Activated CD4-positive, alpha-beta T cell treated with anti-CD3 and anti-CD28 coated beads, Interleukin-2, amount 50 U/mL, for 24 hours (primary cell): ENCODE measurements around the gene METRN.
A peak's percentile ranks its signal among the peaks of the same experiment; 100 is the strongest.

Experiments
- DNase-seq, 2 donors: peaks; one replicate each; pipeline ENCODE4 v3.0.0-alpha.2; 2020; ENCODE audit warnings: low read depth in 1 of 2, low spot score in 1 of 2

Gene METRN

GRCh38 chr16:722835-723633, 8.1 kb downstream of the METRN start:
- DNase-seq: no peak

DNA sequence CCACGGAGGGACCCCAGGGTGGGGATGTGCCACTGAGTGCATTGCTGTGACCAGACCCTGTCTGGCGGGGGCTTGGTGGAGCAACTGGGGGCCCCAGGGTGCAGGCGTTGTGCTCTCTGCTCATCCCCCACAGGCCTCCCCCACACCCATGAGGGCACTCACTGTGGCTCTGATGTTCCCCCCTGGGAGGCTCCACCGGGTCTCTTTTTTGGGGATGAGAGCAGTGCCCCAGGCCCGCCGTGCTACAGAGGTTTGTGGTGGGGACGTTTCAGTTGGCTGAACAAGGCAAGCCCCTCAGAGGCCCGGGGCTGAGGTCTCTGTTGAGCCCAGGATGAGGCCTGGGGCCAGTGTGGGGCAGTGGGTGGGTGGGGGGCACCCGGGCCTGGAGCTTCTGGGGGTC, 8.8 kb downstream of the METRN start:
- no peak for DNase-seq

GRCh38 chr16:724188-725040, 9.5 kb downstream of the METRN start:
- DNase-seq: no peak

- no peak for DNase-seq
Observed at GRCh38 chr16:725041-725376, 10.1 kb downstream of the METRN start.

GRCh38 chr16:725463-726187, 10.7 kb downstream of the METRN start:
- no peak for DNase-seq

DNA sequence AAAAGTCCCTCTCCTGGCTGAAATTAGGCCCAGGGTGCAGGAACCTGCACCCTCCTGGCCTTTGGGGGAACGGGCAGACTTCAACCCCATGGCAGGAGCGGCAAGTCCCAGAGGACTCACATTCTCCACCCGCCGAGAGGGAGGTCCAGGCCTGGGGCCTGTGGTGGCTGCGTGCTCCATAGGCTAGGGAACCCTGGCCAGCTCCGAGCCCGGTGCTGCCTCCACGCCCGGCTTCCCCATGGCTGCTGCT, 11.2 kb downstream of the METRN start:
- no peak for DNase-seq

DNA sequence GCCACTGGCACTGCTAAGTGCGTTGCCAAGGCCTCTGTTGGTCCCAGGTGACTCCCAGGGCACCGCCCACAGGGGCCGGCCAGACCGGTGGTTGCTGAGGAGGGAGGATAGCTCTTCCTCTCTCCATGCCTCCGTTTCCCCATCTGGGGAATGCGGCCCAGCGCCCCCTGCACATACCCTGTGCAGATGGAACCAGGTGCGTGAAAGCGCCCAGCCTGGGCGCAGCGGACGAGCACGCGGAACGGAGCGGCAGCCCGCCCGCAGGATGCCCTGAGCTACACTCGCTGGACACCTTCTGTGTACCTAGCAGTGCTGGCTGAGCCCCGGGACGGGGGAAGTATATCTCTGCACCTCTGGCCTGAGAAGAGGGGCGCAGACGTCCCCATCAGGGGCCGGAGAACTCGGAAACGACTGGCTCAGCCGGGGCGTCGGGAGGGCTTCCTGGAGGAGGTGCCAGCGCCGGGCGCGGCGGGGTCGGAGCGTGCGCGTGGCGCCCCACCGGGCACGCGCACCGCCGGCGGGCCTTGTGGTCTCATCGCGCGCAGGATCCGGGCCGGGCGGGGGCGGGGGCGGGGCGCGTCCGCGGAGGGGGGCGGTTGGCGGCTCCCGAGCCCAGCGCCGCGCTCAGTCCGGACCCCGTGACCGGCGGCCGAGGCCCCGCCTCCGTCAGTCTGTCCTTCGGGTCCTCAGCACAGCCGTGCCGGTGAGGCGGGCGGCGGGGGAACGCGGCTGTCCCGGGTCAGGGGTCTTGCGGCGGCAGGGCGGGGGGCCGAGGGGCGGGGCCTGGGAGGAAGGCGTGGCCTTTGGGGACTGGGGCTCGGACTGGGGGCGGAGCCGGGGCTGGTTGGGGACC, 11.7 kb downstream of the METRN start, which contains the start of the genes CCDC78 and HAGHL:
TSS of gene CCDC78 (minus strand) at position 6 of the 853 bp plus-strand sequence. CDS start 76 bp downstream, outside the sequence.
TSS of gene HAGHL (plus strand) at position 669 of the 853 bp plus-strand sequence. CDS start 404 bp downstream, outside the sequence.
- peak in 1 of 2 donors; percentile 34 for DNase-seq

DNA sequence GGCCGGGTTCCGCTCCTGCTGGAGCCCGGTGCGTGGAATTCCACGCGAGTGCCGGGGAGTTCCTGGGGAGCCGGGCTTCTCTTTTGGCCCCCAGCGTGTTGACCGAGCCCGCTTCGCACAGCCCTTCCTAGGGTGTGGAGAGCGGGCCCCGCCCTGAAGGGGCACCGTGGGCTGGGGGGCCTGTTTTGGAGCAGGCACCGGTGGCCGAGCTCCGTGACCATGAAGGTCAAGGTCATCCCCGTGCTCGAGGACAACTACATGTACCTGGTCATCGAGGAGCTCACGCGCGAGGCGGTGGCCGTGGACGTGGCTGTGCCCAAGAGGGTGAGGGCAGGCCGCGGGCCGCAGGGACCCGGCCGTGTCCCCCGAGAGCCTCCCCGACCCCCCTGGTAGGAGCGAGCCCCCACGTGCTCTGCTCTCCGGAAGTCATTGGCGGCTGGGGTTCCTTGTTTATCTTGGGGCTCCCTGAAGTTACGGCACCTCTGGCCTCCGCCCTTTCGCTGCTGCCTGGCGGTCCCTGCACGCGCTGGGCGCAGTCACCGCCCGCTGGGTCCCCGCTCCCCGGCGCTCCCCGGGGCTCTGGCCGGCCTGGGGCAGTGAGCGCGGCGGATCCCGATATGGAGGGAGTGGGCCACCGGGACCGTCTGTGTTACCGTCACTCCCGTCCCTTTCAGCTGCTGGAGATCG, 12.5 kb downstream of the METRN start:
- no peak for DNase-seq

DNA sequence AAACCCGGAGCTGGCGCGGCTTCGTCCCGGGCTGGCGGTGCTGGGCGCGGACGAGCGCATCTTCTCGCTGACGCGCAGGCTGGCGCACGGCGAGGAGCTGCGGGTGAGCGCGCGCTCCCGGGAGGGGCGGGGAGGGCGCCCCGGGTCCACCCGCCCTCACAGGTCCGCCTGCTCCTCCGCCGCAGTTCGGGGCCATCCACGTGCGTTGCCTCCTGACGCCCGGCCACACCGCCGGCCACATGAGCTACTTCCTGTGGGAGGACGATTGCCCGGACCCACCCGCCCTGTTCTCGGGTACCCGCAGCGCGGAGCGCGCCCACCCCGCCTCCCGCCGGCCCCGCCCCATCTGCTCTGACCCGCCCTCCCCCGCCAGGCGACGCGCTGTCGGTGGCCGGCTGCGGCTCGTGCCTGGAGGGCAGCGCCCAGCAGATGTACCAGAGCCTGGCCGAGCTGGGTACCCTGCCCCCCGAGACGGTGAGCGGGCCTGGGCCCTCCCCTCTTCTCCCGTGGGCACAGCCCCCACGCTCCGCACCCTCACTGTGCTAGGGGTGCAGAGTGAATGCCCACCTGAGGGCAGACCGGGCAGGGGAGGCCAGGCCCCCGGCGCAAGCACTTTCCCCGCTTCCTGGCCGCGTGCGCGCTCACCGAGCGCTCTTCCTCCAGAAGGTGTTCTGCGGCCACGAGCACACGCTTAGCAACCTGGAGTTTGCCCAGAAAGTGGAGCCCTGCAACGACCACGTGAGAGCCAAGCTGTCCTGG, 13.4 kb downstream of the METRN start:
- DNase-seq: peak in 1 of 2 donors; percentile 34

DNA sequence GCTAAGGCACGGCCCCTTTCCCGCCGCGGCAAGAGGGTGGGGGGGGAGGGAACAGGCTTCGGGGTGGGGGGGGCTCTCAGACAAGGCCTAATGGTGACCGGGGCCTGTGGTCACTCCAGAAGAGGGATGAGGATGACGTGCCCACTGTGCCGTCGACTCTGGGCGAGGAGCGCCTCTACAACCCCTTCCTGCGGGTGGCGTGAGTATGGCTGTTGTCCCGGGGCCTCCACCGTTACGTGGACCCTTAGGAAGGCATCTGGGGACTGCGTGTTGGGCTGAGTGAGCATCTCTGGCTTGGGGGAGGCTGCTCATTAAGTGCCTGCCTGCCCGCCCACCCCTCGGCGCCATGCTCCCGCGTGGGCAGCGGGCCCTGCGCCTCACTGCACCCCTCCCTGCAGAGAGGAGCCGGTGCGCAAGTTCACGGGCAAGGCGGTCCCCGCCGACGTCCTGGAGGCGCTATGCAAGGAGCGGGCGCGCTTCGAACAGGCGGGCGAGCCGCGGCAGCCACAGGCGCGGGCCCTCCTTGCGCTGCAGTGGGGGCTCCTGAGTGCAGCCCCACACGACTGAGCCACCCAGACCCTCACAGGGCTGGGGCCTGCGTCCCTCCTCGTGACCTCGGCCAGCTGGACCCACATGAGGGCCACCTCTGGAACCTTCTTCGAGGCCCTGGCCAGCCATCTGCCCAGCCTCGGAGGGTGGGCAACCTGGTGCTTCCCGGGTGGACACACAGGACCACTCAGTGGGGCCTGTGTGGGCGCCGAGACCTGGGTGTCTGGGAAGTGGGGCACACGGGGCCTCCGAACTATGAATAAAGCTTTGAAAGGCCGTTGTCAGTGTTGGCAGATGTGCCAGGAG, 14.2 kb downstream of the METRN start:
- DNase-seq: no peak

GRCh38 chr16:729768-730665, 15.1 kb downstream of the METRN start:
- no peak for DNase-seq

DNA sequence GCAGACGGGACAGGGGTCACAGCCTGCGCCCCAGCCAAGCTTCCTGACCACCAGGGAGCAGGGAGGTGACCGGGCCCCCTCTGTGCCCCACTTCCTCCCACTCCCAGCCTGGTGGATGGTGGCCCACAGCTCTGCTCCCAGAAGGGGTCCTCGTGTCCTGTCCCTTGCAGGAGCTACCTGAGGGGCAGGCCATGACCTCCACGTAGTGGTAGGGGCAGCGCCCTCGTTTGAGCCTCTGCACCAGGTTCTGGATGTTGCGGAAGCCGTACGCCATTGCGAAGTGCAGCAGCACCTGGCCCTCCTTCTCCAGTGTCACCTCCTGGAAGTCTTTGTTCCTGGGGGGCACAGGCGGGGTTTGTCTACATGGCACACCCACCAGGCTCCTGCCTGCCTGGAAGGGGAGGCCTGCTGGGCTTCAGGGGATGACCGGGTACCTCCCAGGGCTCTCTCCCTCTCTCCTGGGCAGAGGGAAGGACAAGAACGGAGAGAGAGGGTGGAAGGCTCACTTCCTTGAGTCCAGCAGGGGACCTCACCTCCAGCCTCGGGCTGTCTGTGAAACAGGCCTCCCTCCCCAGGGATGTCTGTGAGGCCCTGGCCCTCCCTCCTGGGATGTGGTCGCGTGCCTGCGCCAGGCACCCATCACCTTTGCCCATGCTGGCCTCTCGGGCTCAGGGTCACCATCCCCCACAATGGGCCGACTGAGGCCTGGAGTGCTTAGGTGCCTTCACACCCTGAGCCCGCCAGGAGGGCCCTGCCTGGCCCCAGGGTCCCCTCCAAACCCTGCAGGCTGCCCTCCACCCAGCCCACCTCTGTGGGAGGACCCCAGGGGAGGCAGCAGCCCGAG, 16.0 kb downstream of the METRN start:
- DNase-seq: no peak

GRCh38 chr16:732332-732731, 17.4 kb downstream of the METRN start:
- DNase-seq: no peak

DNA sequence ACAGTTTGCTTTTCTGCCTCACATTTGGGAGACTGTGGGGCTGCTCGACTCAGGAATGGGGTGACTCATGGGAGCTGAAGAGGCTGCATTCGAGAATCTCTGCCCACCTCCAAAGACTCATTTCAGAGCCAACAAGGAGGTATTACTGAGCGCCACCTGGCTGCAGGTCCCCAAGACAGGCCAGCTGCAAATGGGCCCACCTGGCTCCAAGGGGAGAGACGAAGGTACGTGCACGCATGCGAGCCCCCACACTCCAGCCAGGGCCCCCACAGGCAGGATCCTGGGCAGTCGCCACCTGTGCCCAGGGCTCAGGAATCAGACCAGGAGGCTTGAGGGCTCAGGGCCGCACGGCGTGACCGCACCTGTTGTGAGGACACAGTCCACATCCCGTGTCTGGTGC, 18.0 kb downstream of the METRN start:
- no peak for DNase-seq

- DNase-seq: no peak
Observed at GRCh38 chr16:733382-734207, 18.7 kb downstream of the METRN start.
